CD14-positive monocyte (primary cell): ENCODE results near the gene ERF. TPM values are rescaled to one million over a fixed set of nuclear protein-coding genes. Genes with fewer than 3 reads are reported as not detected.

Experiments
- DNase-seq, 3 donors: peaks; one replicate each; pipeline ENCODE4 v3.0.0-alpha.2; 2011 to 2022
- H2AFZ ChIP-seq: 2 replicates; pipeline ENCODE4 v1.6.0; 2012; ENCODE audit warnings: mild to moderate bottlenecking, low read depth, low read length, inconsistent platforms; ENCODE audit not compliant: insufficient read depth, poor library complexity, severe bottlenecking
- H3K27ac ChIP-seq, 2 donors: 1 replicate in 1 of 2; 2 replicates in 1 of 2; pipeline ENCODE4 v1.5.1; 2012 to 2013; ENCODE audit warnings: low read length in 2 of 2, control low read depth in 1 of 2, inconsistent platforms in 1 of 2, low read depth in 1 of 2, mild to moderate bottlenecking in 1 of 2
- H3K27me3 ChIP-seq, 2 donors: one replicate each; pipeline versions ENCODE4 v1.6.0 to v1.6.1; 2011 to 2013; ENCODE audit warnings: low read length in 2 of 2; ENCODE audit not compliant: control insufficient read depth in 2 of 2, insufficient read depth in 2 of 2
- H3K36me3 ChIP-seq, 2 donors: replicated peaks in 1 of 2; 1 replicate in 1 of 2; 2 replicates in 1 of 2; pipeline versions ENCODE4 v1.5.1 to v1.6.1; 2012 to 2013; ENCODE audit warnings: low read length in 2 of 2, control low read depth in 1 of 2, inconsistent platforms in 1 of 2, mild to moderate bottlenecking in 1 of 2; ENCODE audit not compliant: insufficient read depth in 2 of 2, control insufficient read depth in 1 of 2
- H3K4me1 ChIP-seq, 2 donors: 1 replicate in 1 of 2; 2 replicates in 1 of 2; pipeline versions ENCODE4 v1.5.1 to v1.6.1; 2012 to 2013; ENCODE audit warnings: low read length in 2 of 2, control low read depth in 1 of 2, inconsistent platforms in 1 of 2, mild to moderate bottlenecking in 1 of 2, moderate library complexity in 1 of 2; ENCODE audit not compliant: insufficient read depth in 2 of 2, control insufficient read depth in 1 of 2
- H3K4me2 ChIP-seq: replicated peaks from 2 replicates; pipeline ENCODE3; 2012; ENCODE audit warnings: low read length, moderate library complexity, mild to moderate bottlenecking; ENCODE audit not compliant: poor library complexity, severe bottlenecking; ENCODE audit errors: extremely low read depth
- H3K4me3 ChIP-seq, 3 experiments: fragments of 200-600 bp in 1 of 3; sonication (generic) in 1 of 3; replicated peaks in 1 of 3; 1 replicate in 2 of 3; 2 replicates in 1 of 3; pipeline ENCODE4 v1.5.1; 2011 to 2013; ENCODE audit warnings: low read length in 3 of 3, mild to moderate bottlenecking in 3 of 3, control low read depth in 2 of 3, low read depth in 2 of 3, inconsistent platforms in 1 of 3, moderate library complexity in 1 of 3
- H3K79me2 ChIP-seq: 2 replicates; pipeline ENCODE4 v1.6.0; 2012; ENCODE audit warnings: mild to moderate bottlenecking, control low read depth, inconsistent platforms, low read length, moderate library complexity; ENCODE audit not compliant: insufficient read depth
- H3K9ac ChIP-seq: 2 replicates; pipeline ENCODE4 v1.6.0; 2017; ENCODE audit warnings: low read length, mild to moderate bottlenecking; ENCODE audit not compliant: insufficient read depth, poor library complexity, severe bottlenecking
- H3K9me3 ChIP-seq, 2 donors: replicated peaks in 1 of 2; 1 replicate in 1 of 2; 2 replicates in 1 of 2; pipeline versions ENCODE4 v1.5.1 to v1.6.1; 2012 to 2013; ENCODE audit warnings: low read length in 2 of 2, control low read depth in 1 of 2; ENCODE audit not compliant: control insufficient read depth in 1 of 2, insufficient read depth in 1 of 2
- H4K20me1 ChIP-seq: 2 replicates; pipeline ENCODE4 v1.6.0; 2012; ENCODE audit warnings: mild to moderate bottlenecking, low read length, control low read depth, moderate library complexity; ENCODE audit not compliant: insufficient read depth
- H3K27ac Mint-ChIP-seq, 7 donors: one replicate each; pipeline ENCODE4 v1.8.0; 2020; ENCODE audit warnings: mild to moderate bottlenecking in 7 of 7, mixed read lengths in 7 of 7, moderate library complexity in 6 of 7, inconsistent platforms in 2 of 7
- H3K27me3 Mint-ChIP-seq, 3 donors: one replicate each; pipeline ENCODE4 v1.8.0; 2021 to 2022; ENCODE audit warnings: low read depth in 3 of 3, mild to moderate bottlenecking in 3 of 3, mixed read lengths in 3 of 3, moderate library complexity in 3 of 3, inconsistent platforms in 1 of 3
- H3K36me3 Mint-ChIP-seq, 2 donors: one replicate each; pipeline ENCODE4 v1.8.0; 2020; ENCODE audit warnings: mixed read lengths in 2 of 2, inconsistent platforms in 1 of 2, mild to moderate bottlenecking in 1 of 2
- H3K4me1 Mint-ChIP-seq: one replicate; pipeline ENCODE4 v1.8.0; 2020; ENCODE audit warnings: mild to moderate bottlenecking, mixed read lengths
- H3K4me3 Mint-ChIP-seq, 2 donors: one replicate each; pipeline ENCODE4 v1.8.0; 2020; ENCODE audit warnings: mild to moderate bottlenecking in 2 of 2, mixed read lengths in 2 of 2, moderate library complexity in 1 of 2
- H3K9me3 Mint-ChIP-seq, 7 donors: one replicate each; pipeline ENCODE4 v1.8.0; 2020 to 2022; ENCODE audit warnings: mixed read lengths in 7 of 7, mild to moderate bottlenecking in 6 of 7, moderate library complexity in 6 of 7, inconsistent platforms in 2 of 7
- WGBS: methylation state at CpG from one replicate; pipeline ENCODE4 v1.1.5; 2013; ENCODE audit warnings: missing lambda C conversion rate; ENCODE audit not compliant: insufficient coverage; 5-methylcytosine and 5-hydroxymethylcytosine counted together
- intact Hi-C, 2 donors: fragments of 100-400 bp; cut with micrococcal nuclease; formaldehyde crosslinking; loops; one replicate each; pipeline versions ENCODE4 v1.15.0 to v1.15.1; 2023
- polyA plus RNA-seq, 3 donors: library from polyadenylated mRNA; depleted of rRNA in 1 of 3; unstranded in 2 of 3; stranded (reverse) in 1 of 3; fragments of 300-500 nt in 2 of 3; fragments of >200 nt in 1 of 3; fragmentation: Illumina TruSeq in 2 of 3; gene quantifications; 1 replicate in 2 of 3; 2 replicates in 1 of 3; pipeline ENCODE4 v1.2.3, GENCODE V29; 2012 to 2021
- TF ChIP-seq, protein P1 (sequence below): fragments of 200-600 bp; IDR thresholded peaks from one replicate; pipeline ENCODE4 v1.8.0; 2022; ENCODE audit warnings: antibody characterized with exemption, mild to moderate bottlenecking

ERF gene
- polyA plus RNA-seq, 3 donors: 2.3 to 42.6 (median 3.4) TPM

GRCh38 chr19:42217520-42218437 lies 37.1 kb downstream of the ERF start, which contains the start of gene DEDD2:
Gene DEDD2 (minus strand): TSS chr19:42217677. CDS start chr19:42217007, 670 bp downstream.
- Mint-ChIP-seq H3K4me3 (peak within 1 kb of the TSS; percentile 89 to 96), H3K36me3 (peaks cover 36 to 39% of the 10 kb centered on the region in 2 donors), H3K27ac (peak within 1 kb of the TSS; percentile 98 to 100 (median 99)), H3K9me3 (peaks cover 0 to 2% (median 0%) of the 10 kb centered on the region in 7 donors), H3K27me3 (peaks cover 0 to 1% (median 0%) of the 10 kb centered on the region in 3 donors), H3K4me1 (peaks cover 75% of the 10 kb centered on the region)
- Histone ChIP-seq H2AFZ (peak within 1 kb of the TSS; percentile 51), H4K20me1 (peaks cover 62% of the 10 kb centered on the region), H3K36me3 (peaks cover 24 to 32% of the 10 kb centered on the region in 2 donors), H3K4me3 (peak within 1 kb of the TSS; percentile 73 to 96 (median 91)), H3K4me1 (peaks cover 72 to 79% of the 10 kb centered on the region in 2 donors), H3K79me2 (peaks cover 90% of the 10 kb centered on the region), H3K4me2 (peak within 1 kb of the TSS; percentile 95), H3K27ac (peak within 1 kb of the TSS; percentile 96 to 98), H3K9ac (peak within 1 kb of the TSS; percentile 88), H3K27me3 (no peaks in the 10 kb centered on the region), H3K9me3 (no peaks in the 10 kb centered on the region)
- TF ChIP-seq, protein P1, sequence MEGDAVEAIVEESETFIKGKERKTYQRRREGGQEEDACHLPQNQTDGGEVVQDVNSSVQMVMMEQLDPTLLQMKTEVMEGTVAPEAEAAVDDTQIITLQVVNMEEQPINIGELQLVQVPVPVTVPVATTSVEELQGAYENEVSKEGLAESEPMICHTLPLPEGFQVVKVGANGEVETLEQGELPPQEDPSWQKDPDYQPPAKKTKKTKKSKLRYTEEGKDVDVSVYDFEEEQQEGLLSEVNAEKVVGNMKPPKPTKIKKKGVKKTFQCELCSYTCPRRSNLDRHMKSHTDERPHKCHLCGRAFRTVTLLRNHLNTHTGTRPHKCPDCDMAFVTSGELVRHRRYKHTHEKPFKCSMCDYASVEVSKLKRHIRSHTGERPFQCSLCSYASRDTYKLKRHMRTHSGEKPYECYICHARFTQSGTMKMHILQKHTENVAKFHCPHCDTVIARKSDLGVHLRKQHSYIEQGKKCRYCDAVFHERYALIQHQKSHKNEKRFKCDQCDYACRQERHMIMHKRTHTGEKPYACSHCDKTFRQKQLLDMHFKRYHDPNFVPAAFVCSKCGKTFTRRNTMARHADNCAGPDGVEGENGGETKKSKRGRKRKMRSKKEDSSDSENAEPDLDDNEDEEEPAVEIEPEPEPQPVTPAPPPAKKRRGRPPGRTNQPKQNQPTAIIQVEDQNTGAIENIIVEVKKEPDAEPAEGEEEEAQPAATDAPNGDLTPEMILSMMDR: no peak
- intact Hi-C loops: loop anchor here (1.0 to 5.0 kb wide), 4 partner anchors 17 to 35 kb away; no protein-coding TSS in a partner anchor
- DNase-seq: peak; percentile 100
- 14% methylated on average over 55 of the region's 57 CpGs for WGBS
